Endothelial cell of umbilical vein (primary cell): ENCODE results near the gene DUSP22. TPM values are rescaled to one million over a fixed set of nuclear protein-coding genes. Genes with fewer than 3 reads are reported as not detected.

ENCODE experiments used
- BruUV-seq: library from RNA; stranded (reverse); fragments of 400-500 nt; replicated peaks from 2 replicates; lab custom pipeline; 2021; lab: Mats Ljungman, UMichigan
- CTCF ChIA-PET: fragments of 300-600, 350-600 bp; sonication (Branson Sonifier 250); formaldehyde crosslinking; loops from one replicate; lab custom pipeline; 2021; ENCODE audit warnings: antibody characterized with exemption, inconsistent platforms; lab: Charles Lee
- POLR2A ChIA-PET: fragments of 300-600, 350-600 bp; sonication (Branson Sonifier 250); formaldehyde crosslinking; loops from one replicate; lab custom pipeline; 2021; ENCODE audit warnings: antibody characterized with exemption, inconsistent platforms; lab: Charles Lee
- DNase-seq: peaks from one replicate; pipeline ENCODE4 v3.0.0-alpha.2; 2011; ENCODE audit warnings: low read depth, low spot score
- FAIRE-seq: peaks from 2 replicates; lab custom pipeline; 2011; peaks lifted over from hg19 to GRCh38; lab: Jason Lieb, UNC
- H2AFZ ChIP-seq: 2 replicates; pipeline ENCODE4 v1.6.0; 2012; ENCODE audit warnings: low read depth, low read length, control low read depth, inconsistent platforms
- H3K27ac ChIP-seq: 2 replicates; pipeline ENCODE4 v1.5.1; 2011; ENCODE audit warnings: low read depth, mild to moderate bottlenecking, control low read depth, low read length, moderate library complexity; ENCODE audit not compliant: insufficient read depth
- H3K27me3 ChIP-seq, 2 experiments: 2 replicates each; pipeline versions ENCODE4 v1.6.0 to v1.6.1; 2011; ENCODE audit warnings: low read length in 2 of 2, mixed read lengths in 1 of 2; ENCODE audit not compliant: control insufficient read depth in 2 of 2, insufficient read depth in 2 of 2
- H3K36me3 ChIP-seq, 2 experiments: 2 replicates in 1 of 2; 3 replicates in 1 of 2; pipeline ENCODE4 v1.5.1; 2011; ENCODE audit warnings: low read length in 2 of 2, mild to moderate bottlenecking in 1 of 2, moderate library complexity in 1 of 2; ENCODE audit not compliant: control insufficient read depth in 2 of 2, insufficient read depth in 2 of 2; ENCODE audit errors: extremely low read depth in 1 of 2
- H3K4me1 ChIP-seq: 3 replicates; pipeline ENCODE4 v1.5.1; 2011; ENCODE audit warnings: mild to moderate bottlenecking, low read length; ENCODE audit not compliant: control insufficient read depth, insufficient read depth; ENCODE audit errors: extremely low read depth
- H3K4me2 ChIP-seq: 2 replicates; pipeline ENCODE4 v1.6.1; 2011; ENCODE audit warnings: low read length, control low read depth, mixed read lengths; ENCODE audit not compliant: insufficient read depth
- H3K4me3 ChIP-seq, 3 experiments: fragments of 200-600 bp in 1 of 3; sonication (generic), shearing (Covaris generic) in 1 of 3; replicated peaks in 1 of 3; 2 replicates each; pipeline ENCODE4 v1.5.1; 2011 to 2016; ENCODE audit warnings: control low read depth in 3 of 3, low read length in 3 of 3, mild to moderate bottlenecking in 2 of 3, inconsistent platforms in 1 of 3, low read depth in 1 of 3, moderate library complexity in 1 of 3; ENCODE audit not compliant: insufficient read depth in 1 of 3
- H3K79me2 ChIP-seq: 2 replicates; pipeline ENCODE4 v1.6.0; 2012; ENCODE audit warnings: low read length, inconsistent platforms; ENCODE audit not compliant: control insufficient read depth, insufficient read depth
- H3K9ac ChIP-seq: replicated peaks from 2 replicates; pipeline ENCODE3; 2011; ENCODE audit warnings: low read length, control low read depth; ENCODE audit not compliant: insufficient read depth; ENCODE audit errors: extremely low read depth
- H3K9me1 ChIP-seq: replicated peaks from 3 replicates; pipeline ENCODE4 v1.6.0; 2011; ENCODE audit warnings: mild to moderate bottlenecking, low read length; ENCODE audit not compliant: control insufficient read depth, insufficient read depth; ENCODE audit errors: extremely low read depth
- H3K9me3 ChIP-seq: replicated peaks from 2 replicates; pipeline ENCODE4 v1.5.1; 2012; ENCODE audit warnings: low read length, inconsistent platforms; ENCODE audit not compliant: control insufficient read depth, insufficient read depth
- H4K20me1 ChIP-seq: replicated peaks from 2 replicates; pipeline ENCODE3; 2011; ENCODE audit warnings: mild to moderate bottlenecking, low read length; ENCODE audit not compliant: control insufficient read depth, insufficient read depth; ENCODE audit errors: extremely low read depth
- FOS ChIP-seq: IDR thresholded peaks from 2 replicates; pipeline ENCODE4 v1.6.1; 2011; ENCODE audit warnings: mild to moderate bottlenecking, low read length, moderate library complexity, borderline replicate concordance; ENCODE audit not compliant: insufficient read depth
- GATA2 ChIP-seq: IDR thresholded peaks from 2 replicates; pipeline ENCODE4 v1.7.0; 2011; ENCODE audit warnings: low read depth, mild to moderate bottlenecking, moderate library complexity, mixed read lengths, low read length; ENCODE audit not compliant: insufficient read length, insufficient read depth
- JUN ChIP-seq: IDR thresholded peaks from 2 replicates; pipeline ENCODE4 v1.6.1; 2011; ENCODE audit warnings: borderline replicate concordance, low read depth; ENCODE audit not compliant: insufficient read length, insufficient read depth
- MYC ChIP-seq: IDR thresholded peaks from one replicate; pipeline ENCODE4 v1.6.1; 2011; ENCODE audit warnings: mild to moderate bottlenecking, low read depth, low read length
- POLR2A ChIP-seq: IDR thresholded peaks from 2 replicates; pipeline ENCODE4 v1.6.1; 2012; ENCODE audit warnings: low read depth, mild to moderate bottlenecking, control low read depth, low read length
- POLR2AphosphoS5 ChIP-seq: IDR thresholded peaks from 2 replicates; pipeline ENCODE4 v1.6.1; 2012; ENCODE audit warnings: low read depth, mild to moderate bottlenecking, control low read depth, low read length, moderate library complexity; ENCODE audit not compliant: insufficient read depth
- dilution Hi-C: fragments of 300-500 bp; cut with MboI; formaldehyde crosslinking; loops from one replicate; pipeline ENCODE4 v1.15.0; 2019; ENCODE audit warnings: low sequenced_read_pairs; ENCODE audit not compliant: extremely low pct_ligation_motif_present
- intact Hi-C: fragments of 100-400 bp; cut with micrococcal nuclease; formaldehyde crosslinking; loops from one replicate; pipeline ENCODE4 v1.10.0; 2022
- polyA plus RNA-seq, 4 experiments: library from polyadenylated mRNA; depleted of rRNA in 3 of 4; stranded (reverse) in 3 of 4; unstranded in 1 of 4; fragments of >200 nt; gene quantifications; 2 replicates each; pipeline versions ENCODE4 v1.2.1 to v1.2.3, GENCODE V29; 2011 to 2012; ENCODE audit warnings: missing spikeins in 1 of 4
- total RNA-seq: library from RNA; stranded (reverse); gene quantifications from 2 replicates; pipeline ENCODE4 v1.2.3, GENCODE V29; 2021
- TF ChIP-seq, protein P1 (sequence below), 2 donors: IDR thresholded peaks; 1 replicate in 1 of 2; 2 replicates in 1 of 2; pipeline ENCODE4 v1.5.1; 2011; ENCODE audit warnings: low read length in 2 of 2, mild to moderate bottlenecking in 2 of 2, moderate library complexity in 2 of 2, control low read depth in 1 of 2, inconsistent platforms in 1 of 2, low read depth in 1 of 2; ENCODE audit not compliant: insufficient read depth in 1 of 2; ENCODE audit errors: extremely low read depth in 1 of 2
- TF ChIP-seq, protein P2 (sequence below): IDR thresholded peaks from 2 replicates; pipeline ENCODE4 v1.6.1; 2011; ENCODE audit not compliant: insufficient read depth, insufficient read length

Gene DUSP22
- total and polyA plus RNA-seq, 2 donors (not counting 3 experiments of a cell fraction or from before 2014, with no cell fraction given) = 23.2 to 33.9 TPM

DNA sequence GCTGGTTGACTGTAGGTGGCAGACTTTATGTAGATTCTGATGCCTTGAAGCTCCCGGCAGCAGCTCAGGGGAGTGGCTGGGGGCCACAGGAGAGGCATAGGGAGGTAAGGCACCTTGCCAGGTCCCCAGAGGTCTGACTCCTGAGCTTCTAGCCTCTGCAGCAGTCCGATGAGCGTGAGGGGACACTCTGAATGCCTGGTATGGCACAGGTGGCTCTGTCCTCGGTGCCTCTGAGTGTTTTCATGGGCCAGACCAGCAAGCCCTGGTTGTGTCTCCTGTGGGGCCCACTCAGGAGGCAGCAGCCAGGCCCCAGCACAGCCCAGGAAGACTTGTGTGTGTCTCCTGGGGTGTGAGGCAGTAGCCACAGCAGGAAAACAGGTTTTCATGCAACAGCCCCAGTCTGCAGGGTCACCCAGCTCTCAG is 59.6 kb downstream of the DUSP22 start:
- Histone ChIP-seq H3K4me3 (no peak overlapping the region), H3K4me1 (no peaks in the 10 kb centered on the region), H3K79me2 (no peaks in the 10 kb centered on the region), H3K27ac (no peak overlapping the region), H3K9me3 (no peaks in the 10 kb centered on the region), H4K20me1 (no peaks in the 10 kb centered on the region), H3K9ac (no peak overlapping the region), H3K27me3 (no peaks in the 10 kb centered on the region), H3K36me3 (peaks cover 0 to 9% of the 10 kb centered on the region in 2 experiments), H2AFZ (no peak overlapping the region), H3K4me2 (no peak overlapping the region), H3K9me1 (no peaks in the 10 kb centered on the region)
- intact Hi-C loops = no loop called here
- CTCF ChIA-PET = interaction anchor here (1.2 kb wide), 1 partner anchor 9 kb away, joined by 3 read pairs; no protein-coding TSS in a partner anchor
- DNase-seq = no peak
- no peak for FAIRE-seq
- dilution Hi-C loops = no loop called here
- POLR2A ChIA-PET = no interaction called here
- TF ChIP-seq, protein P1, sequence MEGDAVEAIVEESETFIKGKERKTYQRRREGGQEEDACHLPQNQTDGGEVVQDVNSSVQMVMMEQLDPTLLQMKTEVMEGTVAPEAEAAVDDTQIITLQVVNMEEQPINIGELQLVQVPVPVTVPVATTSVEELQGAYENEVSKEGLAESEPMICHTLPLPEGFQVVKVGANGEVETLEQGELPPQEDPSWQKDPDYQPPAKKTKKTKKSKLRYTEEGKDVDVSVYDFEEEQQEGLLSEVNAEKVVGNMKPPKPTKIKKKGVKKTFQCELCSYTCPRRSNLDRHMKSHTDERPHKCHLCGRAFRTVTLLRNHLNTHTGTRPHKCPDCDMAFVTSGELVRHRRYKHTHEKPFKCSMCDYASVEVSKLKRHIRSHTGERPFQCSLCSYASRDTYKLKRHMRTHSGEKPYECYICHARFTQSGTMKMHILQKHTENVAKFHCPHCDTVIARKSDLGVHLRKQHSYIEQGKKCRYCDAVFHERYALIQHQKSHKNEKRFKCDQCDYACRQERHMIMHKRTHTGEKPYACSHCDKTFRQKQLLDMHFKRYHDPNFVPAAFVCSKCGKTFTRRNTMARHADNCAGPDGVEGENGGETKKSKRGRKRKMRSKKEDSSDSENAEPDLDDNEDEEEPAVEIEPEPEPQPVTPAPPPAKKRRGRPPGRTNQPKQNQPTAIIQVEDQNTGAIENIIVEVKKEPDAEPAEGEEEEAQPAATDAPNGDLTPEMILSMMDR (IDR thresholded peaks at IDR 0.05; ENCODE audit: extremely low read depth in 1 of 2, insufficient read depth in 1 of 2, low read depth in 1 of 2, low read length in 2 of 2) = no peak
- TF ChIP-seq JUN (no peak), POLR2A (no peak), FOS (no peak), MYC (no peak), GATA2 (no peak), POLR2AphosphoS5 (no peak)
- TF ChIP-seq, protein P2, sequence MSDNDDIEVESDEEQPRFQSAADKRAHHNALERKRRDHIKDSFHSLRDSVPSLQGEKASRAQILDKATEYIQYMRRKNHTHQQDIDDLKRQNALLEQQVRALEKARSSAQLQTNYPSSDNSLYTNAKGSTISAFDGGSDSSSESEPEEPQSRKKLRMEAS = no peak
- no TSS peak for BruUV-seq
